Measurements from ENCODE around the gene KRT4.

DNA sequence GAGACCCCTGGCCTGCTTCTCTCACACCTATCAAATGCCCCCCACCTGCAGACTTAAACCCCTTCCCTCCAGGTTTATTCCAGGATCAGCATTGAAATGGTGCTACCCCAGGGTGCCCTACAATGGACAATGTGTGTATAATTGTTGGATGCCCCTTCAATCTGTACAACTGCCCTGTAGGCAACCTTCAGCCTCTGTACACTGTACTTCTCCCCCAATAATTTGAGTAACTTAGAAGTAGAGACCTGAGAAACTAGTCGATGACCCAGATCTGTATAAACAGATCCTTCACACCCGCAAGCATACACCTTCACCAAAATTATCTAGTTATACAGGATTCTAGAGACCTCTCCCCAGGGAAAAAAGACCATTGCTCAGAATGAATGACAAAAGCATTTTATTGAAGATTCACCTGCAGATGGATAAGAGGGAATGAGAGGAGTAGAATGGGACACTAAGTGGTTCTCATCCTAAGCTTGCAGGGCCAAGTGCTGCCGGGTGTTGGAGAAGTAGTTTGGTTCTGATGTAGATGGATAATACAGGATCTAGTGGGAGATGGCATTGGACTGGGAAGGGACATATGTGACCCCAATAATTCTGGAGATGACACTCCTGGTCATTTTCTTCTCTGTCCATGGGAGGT lies 7.6 kb downstream of the KRT4 start:
- no peak for TF ChIP-seq CTCF (IDR thresholded peaks at IDR 0.05; ENCODE audit: low read depth, low read length, poor library complexity, severe bottlenecking)
- TF ChIP-seq EZH2phosphoT487 (IDR thresholded peaks at IDR 0.05; ENCODE audit: borderline replicate concordance, low read length) = no peak
